ENCODE measurements around the gene H1-8. TPM values are rescaled to one million over a fixed set of nuclear protein-coding genes. Genes with fewer than 3 reads are reported as not detected.

The H1-8 gene
- total RNA-seq, 2 donors from 2014 or later, result not detected

DNA sequence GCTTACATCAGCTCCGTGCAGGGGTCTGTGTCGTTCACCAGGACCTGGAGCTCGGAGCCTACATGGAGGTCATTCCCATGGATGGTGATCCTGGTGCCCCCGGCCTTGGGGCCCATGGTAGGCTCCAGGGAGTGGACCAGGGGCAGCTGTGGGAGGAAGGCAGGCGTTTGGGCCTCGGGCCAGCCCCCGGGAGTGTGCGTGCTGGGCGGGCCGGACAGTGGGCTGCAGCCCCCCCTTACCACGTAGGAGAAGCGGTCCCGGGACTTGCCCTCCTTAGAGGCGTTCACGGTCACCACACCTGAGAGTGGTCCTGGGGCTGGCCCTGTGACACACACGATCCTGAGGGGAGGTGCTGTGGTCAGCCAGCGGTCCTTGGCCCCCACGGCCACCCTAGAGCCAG is 29.6 kb downstream of the H1-8 start:
- Histone ChIP-seq H3K9ac (ENCODE audit: extremely low read depth, low read length, poor library complexity, severe bottlenecking) (no peak overlapping the region), H3K9me3 (ENCODE audit: control insufficient read depth, low read length) (no peaks in the 10 kb centered on the region), H3K36me3 (ENCODE audit: control insufficient read depth, insufficient read depth, low read length) (no peaks in the 10 kb centered on the region), H3K4me3 (ENCODE audit: low read length) (no peak overlapping the region), H3K4me1 (ENCODE audit: control insufficient read depth, insufficient read depth, low read length) (peaks cover 3% of the 10 kb centered on the region), H3K27ac (ENCODE audit: low read depth, low read length) (no peak overlapping the region), H3K27me3 (ENCODE audit: control insufficient read depth, insufficient read depth, low read length, poor library complexity, severe bottlenecking) (no peaks in the 10 kb centered on the region)
- H3K4me1 Mint-ChIP-seq, result peaks cover 15% of the 10 kb centered on the region
- H3K36me3 Mint-ChIP-seq (ENCODE audit: low read depth), result peaks cover 5% of the 10 kb centered on the region
- H3K27me3 Mint-ChIP-seq (ENCODE audit: insufficient read depth), result no peaks in the 10 kb centered on the region
- WGBS, 2 experiments (ENCODE audit: insufficient coverage in 1 of 2, insufficient read length in 1 of 2), result 93 to 95% methylated on average over 9 to 18 of the region's 18 CpGs
- no peaks in the 10 kb centered on the region for H3K9me3 Mint-ChIP-seq
- no peak overlapping the region for H3K27ac Mint-ChIP-seq
- TF ChIP-seq, protein P1, sequence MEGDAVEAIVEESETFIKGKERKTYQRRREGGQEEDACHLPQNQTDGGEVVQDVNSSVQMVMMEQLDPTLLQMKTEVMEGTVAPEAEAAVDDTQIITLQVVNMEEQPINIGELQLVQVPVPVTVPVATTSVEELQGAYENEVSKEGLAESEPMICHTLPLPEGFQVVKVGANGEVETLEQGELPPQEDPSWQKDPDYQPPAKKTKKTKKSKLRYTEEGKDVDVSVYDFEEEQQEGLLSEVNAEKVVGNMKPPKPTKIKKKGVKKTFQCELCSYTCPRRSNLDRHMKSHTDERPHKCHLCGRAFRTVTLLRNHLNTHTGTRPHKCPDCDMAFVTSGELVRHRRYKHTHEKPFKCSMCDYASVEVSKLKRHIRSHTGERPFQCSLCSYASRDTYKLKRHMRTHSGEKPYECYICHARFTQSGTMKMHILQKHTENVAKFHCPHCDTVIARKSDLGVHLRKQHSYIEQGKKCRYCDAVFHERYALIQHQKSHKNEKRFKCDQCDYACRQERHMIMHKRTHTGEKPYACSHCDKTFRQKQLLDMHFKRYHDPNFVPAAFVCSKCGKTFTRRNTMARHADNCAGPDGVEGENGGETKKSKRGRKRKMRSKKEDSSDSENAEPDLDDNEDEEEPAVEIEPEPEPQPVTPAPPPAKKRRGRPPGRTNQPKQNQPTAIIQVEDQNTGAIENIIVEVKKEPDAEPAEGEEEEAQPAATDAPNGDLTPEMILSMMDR (conservative IDR thresholded peaks at IDR 0.05), result no peak
- DNase-seq, result no peak
- no peak overlapping the region for H3K4me3 Mint-ChIP-seq

DNA sequence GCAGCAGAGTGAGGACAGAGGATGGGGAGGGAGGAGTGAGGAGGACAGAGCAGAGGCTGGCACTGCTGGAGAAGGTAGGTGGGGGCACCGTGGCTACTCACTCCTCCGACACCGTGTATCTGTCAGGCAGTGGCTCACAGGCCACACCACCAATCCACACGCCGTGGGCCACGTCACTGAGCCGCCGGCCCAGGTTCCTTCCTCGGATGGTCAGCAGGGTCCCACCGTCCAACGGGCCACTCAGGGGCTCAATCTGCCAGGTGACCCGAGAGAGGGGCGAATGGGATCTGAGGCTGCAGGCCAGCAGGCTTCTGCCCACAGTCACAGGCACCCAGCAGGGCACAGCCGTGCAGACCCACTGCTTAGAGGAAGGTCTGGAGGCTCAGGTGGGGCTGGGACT is 30.5 kb downstream of the H1-8 start:
- Mint-ChIP-seq H3K27ac (peak overlapping the region; percentile 81), H3K4me3 (no peak overlapping the region)

DNA sequence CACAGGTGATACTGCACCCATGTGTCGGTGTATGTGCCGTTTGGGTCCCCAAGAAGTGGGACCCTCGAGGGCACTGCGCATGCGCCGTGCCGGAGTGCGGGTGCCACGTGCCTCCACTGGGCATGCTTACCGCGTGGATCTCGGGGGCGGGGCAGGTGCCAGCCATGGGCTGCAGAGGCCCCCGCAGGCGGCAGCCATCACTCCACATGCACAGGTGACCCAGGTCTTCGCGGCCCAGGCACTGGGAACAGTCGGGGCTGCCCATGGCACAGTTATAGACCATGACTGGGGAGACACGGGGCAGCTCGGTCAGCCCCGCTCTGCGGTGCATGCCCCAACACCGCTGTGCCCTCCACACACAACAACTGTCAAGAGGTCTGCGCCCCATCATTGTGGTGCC is 31.2 kb downstream of the H1-8 start:
- DNase-seq, result no peak
- no peaks in the 10 kb centered on the region for H3K36me3 ChIP-seq (ENCODE audit: control insufficient read depth, insufficient read depth, low read length)
- no peaks in the 10 kb centered on the region for H3K9me3 Mint-ChIP-seq
- no peaks in the 10 kb centered on the region for H3K36me3 Mint-ChIP-seq (ENCODE audit: low read depth)
- H3K4me1 ChIP-seq (ENCODE audit: control insufficient read depth, insufficient read depth, low read length), result peaks cover 3% of the 10 kb centered on the region
- H3K9me3 ChIP-seq (ENCODE audit: control insufficient read depth, low read length), result no peaks in the 10 kb centered on the region
- H3K9ac ChIP-seq (ENCODE audit: extremely low read depth, low read length, poor library complexity, severe bottlenecking), result no peak overlapping the region
- no peak overlapping the region for H3K27ac Mint-ChIP-seq
- H3K4me1 Mint-ChIP-seq, result peaks cover 15% of the 10 kb centered on the region
- no peak overlapping the region for H3K4me3 Mint-ChIP-seq
- no peak overlapping the region for H3K27ac ChIP-seq (ENCODE audit: low read depth, low read length)
- no peaks in the 10 kb centered on the region for H3K27me3 ChIP-seq (ENCODE audit: control insufficient read depth, insufficient read depth, low read length, poor library complexity, severe bottlenecking)
- H3K4me3 ChIP-seq (ENCODE audit: low read length), result no peak overlapping the region
- H3K27me3 Mint-ChIP-seq (ENCODE audit: insufficient read depth), result no peaks in the 10 kb centered on the region
- TF ChIP-seq, protein P1 (conservative IDR thresholded peaks at IDR 0.05), result no peak
- WGBS, 2 experiments (ENCODE audit: insufficient coverage in 1 of 2, insufficient read length in 1 of 2), result 95 to 97% methylated on average over 15 to 24 of the region's 24 CpGs

More for the DNA sequence above, 30.5 kb downstream of the H1-8 start:
- Mint-ChIP-seq H3K9me3 (no peaks in the 10 kb centered on the region), H3K36me3 (ENCODE audit: low read depth) (peaks cover 5% of the 10 kb centered on the region), H3K27me3 (ENCODE audit: insufficient read depth) (no peaks in the 10 kb centered on the region), H3K4me1 (peaks cover 15% of the 10 kb centered on the region)
- 94 to 100% methylated on average over 3 to 14 of the region's 14 CpGs for WGBS, 2 experiments (ENCODE audit: insufficient coverage in 1 of 2, insufficient read length in 1 of 2)
- no peak for DNase-seq
- Histone ChIP-seq H3K27me3 (ENCODE audit: control insufficient read depth, insufficient read depth, low read length, poor library complexity, severe bottlenecking) (no peaks in the 10 kb centered on the region), H3K4me1 (ENCODE audit: control insufficient read depth, insufficient read depth, low read length) (peaks cover 3% of the 10 kb centered on the region), H3K27ac (ENCODE audit: low read depth, low read length) (no peak overlapping the region), H3K4me3 (ENCODE audit: low read length) (no peak overlapping the region), H3K36me3 (ENCODE audit: control insufficient read depth, insufficient read depth, low read length) (no peaks in the 10 kb centered on the region), H3K9me3 (ENCODE audit: control insufficient read depth, low read length) (no peaks in the 10 kb centered on the region), H3K9ac (ENCODE audit: extremely low read depth, low read length, poor library complexity, severe bottlenecking) (no peak overlapping the region)
- TF ChIP-seq, protein P1 (conservative IDR thresholded peaks at IDR 0.05), result no peak

All from endodermal cell (in vitro differentiated cells).